Suppressor macrophage treated with lipopolysaccharide for 1 hour (primary cell): ENCODE measurements around the gene GNG7.
"Not testable (repeated sequence)": the region's sequence is repeated elsewhere in the genome, so short reads cannot be mapped to it uniquely, and the experiment has no call there.

Experiments used
- DNase-seq, 3 donors: peaks; one replicate each; pipeline ENCODE4 v3.0.0-alpha.2; 2020 to 2022

GNG7 gene

GRCh38 chr19:2726160-2726855 lies 23.8 kb upstream of the GNG7 start:
- DNase-seq = no peak

GRCh38 chr19:2724148-2724557 lies 21.7 kb upstream of the GNG7 start:
- DNase-seq = no peak

GRCh38 chr19:2723747-2724146 lies 21.3 kb upstream of the GNG7 start:
- DNase-seq = no peak

- DNase-seq = no peak
These were observed 20.8 kb upstream of the GNG7 start for GRCh38 chr19:2723345-2723715.

- peak; percentile 73 to 85 (median 79) for DNase-seq
These were observed 20.2 kb upstream of the GNG7 start for GRCh38 chr19:2722541-2723344.

GRCh38 chr19:2721570-2722540 lies 19.4 kb upstream of the GNG7 start:
- DNase-seq = no peak

- DNase-seq = peak in 1 of 3 donors; percentile 38
These were observed 18.5 kb upstream of the GNG7 start, which contains the start of gene DIRAS1 for GRCh38 chr19:2720777-2721569. Gene DIRAS1 (minus strand): TSS chr19:2721372. CDS start chr19:2717806, 3,566 bp downstream.

- peak; percentile 32 to 47 (median 42) for DNase-seq
These were observed 17.7 kb upstream of the GNG7 start for GRCh38 chr19:2719920-2720776.

GRCh38 chr19:2719232-2719735 lies 16.8 kb upstream of the GNG7 start:
- DNase-seq = no peak

- DNase-seq = no peak
These were observed 15.4 kb upstream of the GNG7 start for GRCh38 chr19:2717638-2718541.

GRCh38 chr19:2716722-2717637 lies 14.5 kb upstream of the GNG7 start:
- DNase-seq = no peak

- no peak for DNase-seq
These were observed 13.8 kb upstream of the GNG7 start for GRCh38 chr19:2716275-2716650.

- no peak for DNase-seq
These were observed 13.2 kb upstream of the GNG7 start for GRCh38 chr19:2715470-2716274.

GRCh38 chr19:2714531-2715269 lies 12.2 kb upstream of the GNG7 start:
- DNase-seq = no peak

GRCh38 chr19:2714102-2714501 lies 11.6 kb upstream of the GNG7 start:
- DNase-seq = not testable (repeated sequence)

GRCh38 chr19:2713170-2713569 lies 10.7 kb upstream of the GNG7 start:
- not testable (repeated sequence) for DNase-seq

GRCh38 chr19:2711875-2712205 lies 9.3 kb upstream of the GNG7 start:
- no peak for DNase-seq
